HEK293 (cell line): ENCODE measurements around the gene IL15RA.

Source experiments
- CTCF ChIA-PET: fragments of 350-600 bp; formaldehyde crosslinking; extraction: SDS; loops from one replicate; lab custom pipeline; 2021; ENCODE audit warnings: antibody characterized with exemption; lab: Yijun Ruan, JAX
- POLR2A ChIA-PET: fragments of 300-600 bp; formaldehyde crosslinking; extraction: SDS; loops from one replicate; lab custom pipeline; 2020; ENCODE audit warnings: antibody characterized with exemption, inconsistent platforms; lab: Yijun Ruan, JAX
- H3K27ac ChIP-seq: fragments of 200-500 bp; sonication (Bioruptor generic); 2 replicates; pipeline ENCODE4 v1.5.1; 2014; ENCODE audit warnings: low read depth, low read length, control low read depth, inconsistent platforms; ENCODE audit errors: extremely low read depth
- H3K36me3 ChIP-seq, 2 experiments: fragments of 200-500 bp in 1 of 2; sonication (Bioruptor generic) in 1 of 2; 1 replicate in 1 of 2; 2 replicates in 1 of 2; pipeline ENCODE4 v1.5.1; 2014 to 2017; ENCODE audit warnings: inconsistent platforms in 2 of 2, low read length in 2 of 2; ENCODE audit not compliant: control insufficient read depth in 2 of 2, insufficient read depth in 1 of 2
- H3K4me1 ChIP-seq: fragments of 200-500 bp; sonication (Bioruptor generic); 2 replicates; pipeline ENCODE4 v1.5.1; 2014; ENCODE audit warnings: mild to moderate bottlenecking, low read length, inconsistent platforms; ENCODE audit not compliant: control insufficient read depth, insufficient read depth
- H3K4me3 ChIP-seq: 2 replicates; pipeline ENCODE4 v1.5.1; 2011; ENCODE audit warnings: low read depth, mild to moderate bottlenecking, control low read depth, low read length, moderate library complexity
- H3K9me3 ChIP-seq: fragments of 200-500 bp; sonication (Bioruptor generic); 2 replicates; pipeline ENCODE4 v1.5.1; 2014; ENCODE audit warnings: low read depth, low read length, inconsistent platforms; ENCODE audit not compliant: control insufficient read depth, insufficient read depth
- CTCF ChIP-seq: fragments of 450-650 bp; formaldehyde crosslinking; IDR thresholded peaks from 2 replicates; pipeline ENCODE4 v1.5.1; 2016; ENCODE audit warnings: missing biosample characterization, missing genetic modification characterization
- GFI1B ChIP-seq: fragments of 450-650 bp; formaldehyde crosslinking; IDR thresholded peaks from 2 replicates; pipeline ENCODE4 v1.5.1; 2016; ENCODE audit warnings: missing biosample characterization, missing genetic modification characterization
- KLF7 ChIP-seq: fragments of 450-650 bp; formaldehyde crosslinking; IDR thresholded peaks from 2 replicates; pipeline ENCODE4 v1.5.1; 2016; ENCODE audit warnings: missing biosample characterization, missing genetic modification characterization, borderline replicate concordance
- KLF9 ChIP-seq: fragments of 450-650 bp; formaldehyde crosslinking; IDR thresholded peaks from 2 replicates; pipeline ENCODE4 v1.5.1; 2016; ENCODE audit warnings: missing biosample characterization, missing genetic modification characterization, low read depth
- PBX3 ChIP-seq: sonication (generic); formaldehyde crosslinking; IDR thresholded peaks from 2 replicates; pipeline ENCODE4 v1.8.1; 2022; ENCODE audit warnings: mild to moderate bottlenecking, moderate library complexity, missing genetic modification reagents
- PRDM1 ChIP-seq: fragments of 450-650 bp; formaldehyde crosslinking; IDR thresholded peaks from 2 replicates; pipeline ENCODE4; 2016; ENCODE audit warnings: missing biosample characterization, missing genetic modification characterization
- PRDM4 ChIP-seq: fragments of 450-650 bp; formaldehyde crosslinking; IDR thresholded peaks from 2 replicates; pipeline ENCODE4 v1.5.1; 2017; ENCODE audit warnings: missing biosample characterization, missing genetic modification characterization
- SP7 ChIP-seq: fragments of 450-650 bp; formaldehyde crosslinking; IDR thresholded peaks from 2 replicates; pipeline ENCODE4 v1.5.1; 2016; ENCODE audit warnings: missing biosample characterization, missing genetic modification characterization
- ZBTB48 ChIP-seq: fragments of 450-650 bp; formaldehyde crosslinking; IDR thresholded peaks from 2 replicates; pipeline ENCODE4 v1.5.1; 2016; ENCODE audit warnings: missing biosample characterization, missing genetic modification characterization
- ZFHX2 ChIP-seq: fragments of 450-650 bp; formaldehyde crosslinking; conservative IDR thresholded peaks from 2 replicates; pipeline ENCODE4 v1.5.1; 2016; ENCODE audit warnings: missing biosample characterization, missing genetic modification characterization
- ZNF223 ChIP-seq: fragments of 450-650 bp; formaldehyde crosslinking; IDR thresholded peaks from 2 replicates; pipeline ENCODE4 v1.5.1; 2016; ENCODE audit warnings: missing biosample characterization, missing genetic modification characterization
- ZNF24 ChIP-seq: fragments of 450-650 bp; formaldehyde crosslinking; IDR thresholded peaks from 2 replicates; pipeline ENCODE4 v1.5.1; 2016; ENCODE audit warnings: missing biosample characterization, missing genetic modification characterization
- ZNF362 ChIP-seq: fragments of 450-650 bp; formaldehyde crosslinking; IDR thresholded peaks from 2 replicates; pipeline ENCODE4 v1.5.1; 2016; ENCODE audit warnings: missing biosample characterization, missing genetic modification characterization
- ZNF37A ChIP-seq: fragments of 450-650 bp; IDR thresholded peaks from 2 replicates; pipeline ENCODE4 v1.5.1; 2018; ENCODE audit warnings: missing biosample characterization, missing genetic modification characterization
- ZNF391 ChIP-seq: fragments of 450-650 bp; formaldehyde crosslinking; IDR thresholded peaks from 2 replicates; pipeline ENCODE4 v1.5.1; 2016; ENCODE audit warnings: low read depth, missing biosample characterization, missing genetic modification characterization, borderline replicate concordance
- ZNF398 ChIP-seq: fragments of 450-650 bp; formaldehyde crosslinking; IDR thresholded peaks from 2 replicates; pipeline ENCODE4 v1.5.1; 2017; ENCODE audit warnings: missing biosample characterization, missing genetic modification characterization
- ZNF558 ChIP-seq: fragments of 450-650 bp; formaldehyde crosslinking; IDR thresholded peaks from 2 replicates; pipeline ENCODE4 v1.5.1; 2016; ENCODE audit warnings: missing biosample characterization, missing genetic modification characterization
- ZNF660 ChIP-seq: fragments of 450-650 bp; IDR thresholded peaks from 2 replicates; pipeline ENCODE4 v1.5.1; 2018; ENCODE audit warnings: missing biosample characterization, mild to moderate bottlenecking, missing genetic modification characterization
- ZSCAN18 ChIP-seq: fragments of 450-650 bp; formaldehyde crosslinking; IDR thresholded peaks from 2 replicates; pipeline ENCODE4 v1.5.1; 2016; ENCODE audit warnings: missing biosample characterization, missing genetic modification characterization

IL15RA gene

GRCh38 chr10:5915451-5915850 is 61.9 kb downstream of the IL15RA start:
- peaks cover 36 to 95% of the 10 kb centered on the region in 2 experiments for H3K36me3 ChIP-seq
- POLR2A ChIA-PET: no interaction called here
- no peaks in the 10 kb centered on the region for H3K4me1 ChIP-seq
- no peak overlapping the region for H3K27ac ChIP-seq
- no peaks in the 10 kb centered on the region for H3K9me3 ChIP-seq
- CTCF ChIA-PET: no interaction called here
- no peak for TF ChIP-seq ZNF24 (tag by site-specific recombination)
- TF ChIP-seq ZNF223 (tag by site-specific recombination): no peak
- no peak for TF ChIP-seq ZBTB48 (tag by site-specific recombination)
- TF ChIP-seq ZFHX2 (tag by site-specific recombination): no peak
- TF ChIP-seq ZNF558 (tag by site-specific recombination): no peak
- H3K4me3 ChIP-seq: no peak overlapping the region

- CTCF ChIA-PET: no interaction called here
- POLR2A ChIA-PET: no interaction called here
- Histone ChIP-seq H3K4me3 (no peak overlapping the region), H3K9me3 (no peaks in the 10 kb centered on the region), H3K4me1 (no peaks in the 10 kb centered on the region), H3K27ac (no peak overlapping the region), H3K36me3 (peaks cover 47 to 97% of the 10 kb centered on the region in 2 experiments)
- TF ChIP-seq ZSCAN18 (no peak), GFI1B (no peak), KLF9 (no peak), PRDM1 (tag by site-specific recombination) (no peak), ZNF660 (tag by site-specific recombination) (no peak), SP7 (no peak), ZNF37A (tag by site-specific recombination) (no peak), CTCF (no peak), KLF7 (no peak), ZNF362 (tag by site-specific recombination) (no peak), ZNF558 (tag by site-specific recombination) (no peak), ZNF398 (tag by site-specific recombination) (no peak), ZNF391 (tag by site-specific recombination) (no peak), PBX3 (no peak), PRDM4 (tag by site-specific recombination) (no peak)
Observed at GRCh38 chr10:5913736-5914135, 63.6 kb downstream of the IL15RA start.
